Measurements from ENCODE around the gene WDR38. TPM values are rescaled to one million over a fixed set of nuclear protein-coding genes. Genes with fewer than 3 reads are reported as not detected.

Gene WDR38
- total and polyA plus RNA-seq, 9 of the 15 experiments (the other 6 are each of a cell fraction or from before 2014, with no cell fraction given), result not detected

DNA sequence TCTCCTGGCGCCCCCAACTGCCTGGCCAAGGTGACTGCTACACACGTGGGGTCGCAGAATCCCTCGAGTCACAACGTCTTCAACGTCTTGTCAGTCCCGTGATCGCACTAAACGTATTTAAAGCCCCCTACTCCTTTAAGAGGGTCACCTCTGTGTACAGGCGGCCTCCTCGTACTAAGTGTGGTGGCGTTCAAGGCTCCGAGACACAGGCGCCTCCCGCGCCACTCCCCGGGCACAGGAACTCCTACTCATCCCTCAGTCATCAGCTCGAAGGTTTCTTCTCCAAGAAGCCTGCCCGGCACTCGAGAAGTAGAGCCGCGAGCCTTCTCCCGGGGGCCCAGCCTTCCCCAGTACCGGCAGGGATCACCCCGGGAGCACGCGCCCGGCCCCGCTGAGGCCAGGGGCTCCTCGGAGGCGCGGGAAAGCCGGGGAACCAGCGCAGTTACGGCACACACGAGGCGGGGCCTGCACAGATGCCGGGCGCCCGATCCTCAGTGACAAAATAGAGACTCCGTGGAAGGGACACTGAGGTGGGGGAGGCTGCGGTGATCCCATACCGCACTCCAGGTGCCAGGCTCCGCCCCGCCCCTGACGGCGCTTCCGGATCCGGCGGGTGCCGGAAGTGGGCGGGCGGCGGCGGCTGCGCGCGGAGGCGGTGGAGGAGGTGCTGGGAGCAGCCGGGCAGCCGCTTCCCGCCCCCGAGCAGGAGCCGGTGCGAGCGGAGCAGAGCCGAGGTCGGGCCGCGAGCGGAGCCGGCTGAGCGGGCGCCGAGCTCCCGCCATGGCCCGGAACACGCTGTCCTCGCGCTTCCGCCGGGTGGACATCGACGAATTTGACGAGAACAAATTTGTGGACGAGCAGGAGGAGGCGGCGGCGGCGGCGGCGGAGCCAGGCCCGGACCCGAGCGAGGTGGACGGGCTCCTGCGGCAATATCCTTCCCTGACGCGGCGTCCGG, 15.5 kb downstream of the WDR38 start (continued):
- TF ChIP-seq ZNF263 (CRISPR knock-in tag; IDR thresholded peaks at IDR 0.05; ENCODE audit: borderline replicate concordance), result peak; percentile 75
- no peak for TF ChIP-seq NR1H2 (CRISPR knock-in tag; IDR thresholded peaks at IDR 0.05)
- TF ChIP-seq ZNF184 (CRISPR knock-in tag; IDR thresholded peaks at IDR 0.05), result no peak
- peak in 1 of 2 experiments; percentile 74; a peak in 1 of 4 replicates for TF ChIP-seq FOXA3 (CRISPR knock-in tag; conservative IDR thresholded peaks at IDR 0.05 in 1 of 2, IDR thresholded peaks at IDR 0.05 in 1 of 2)
- no peak for TF ChIP-seq FOXJ3 (CRISPR knock-in tag; IDR thresholded peaks at IDR 0.05)
- TF ChIP-seq SRSF3 (IDR thresholded peaks at IDR 0.05; ENCODE audit: insufficient read depth, low read length), result 0 out of 2 replicates have a peak, but pooled peaks have one; percentile 81
- peak; percentile 77 for TF ChIP-seq MXI1 (IDR thresholded peaks at IDR 0.05; ENCODE audit: low read depth, low read length)
- TF ChIP-seq ARID4B (CRISPR knock-in tag; IDR thresholded peaks at IDR 0.05), result peak; percentile 66
- peak; percentile 58 to 70; a peak in 2 of 4 replicates for TF ChIP-seq MAZ (CRISPR knock-in tag; conservative IDR thresholded peaks at IDR 0.05 in 1 of 2, IDR thresholded peaks at IDR 0.05 in 1 of 2)
- no peak for TF ChIP-seq ZNF354B (CRISPR knock-in tag; IDR thresholded peaks at IDR 0.05)
- no peak for TF ChIP-seq PYGO2 (tag; IDR thresholded peaks at IDR 0.05)
- peak; percentile 71 for TF ChIP-seq KDM5B (IDR thresholded peaks at IDR 0.05; ENCODE audit: insufficient replicate concordance, low read depth, low read length)
- no peak for TF ChIP-seq NCOA2 (IDR thresholded peaks at IDR 0.05; ENCODE audit: partially characterized antibody in 2 of 2)
- TF ChIP-seq, protein P1, sequence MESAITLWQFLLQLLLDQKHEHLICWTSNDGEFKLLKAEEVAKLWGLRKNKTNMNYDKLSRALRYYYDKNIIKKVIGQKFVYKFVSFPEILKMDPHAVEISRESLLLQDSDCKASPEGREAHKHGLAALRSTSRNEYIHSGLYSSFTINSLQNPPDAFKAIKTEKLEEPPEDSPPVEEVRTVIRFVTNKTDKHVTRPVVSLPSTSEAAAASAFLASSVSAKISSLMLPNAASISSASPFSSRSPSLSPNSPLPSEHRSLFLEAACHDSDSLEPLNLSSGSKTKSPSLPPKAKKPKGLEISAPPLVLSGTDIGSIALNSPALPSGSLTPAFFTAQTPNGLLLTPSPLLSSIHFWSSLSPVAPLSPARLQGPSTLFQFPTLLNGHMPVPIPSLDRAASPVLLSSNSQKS (CRISPR knock-in tag; IDR thresholded peaks at IDR 0.05), result no peak
- TF ChIP-seq ZNF224 (CRISPR knock-in tag; IDR thresholded peaks at IDR 0.05), result no peak

All from K562 (cell line).